H9 (cell line): ENCODE results near the gene MAPK12. TPM values are rescaled to one million over a fixed set of nuclear protein-coding genes. Genes with fewer than 3 reads are reported as not detected.

Source experiments
- DNase-seq: peaks from one replicate; pipeline ENCODE4 v3.0.0-alpha.2; 2017
- H2AFZ ChIP-seq: one replicate; pipeline ENCODE4 v1.6.1; 2013; ENCODE audit warnings: mild to moderate bottlenecking, low read length, control low read depth, moderate library complexity
- H2AK5ac ChIP-seq: 2 replicates; pipeline ENCODE4 v1.6.1; 2013; ENCODE audit warnings: low read length, control low read depth, mixed read lengths; ENCODE audit not compliant: insufficient read length
- H2BK120ac ChIP-seq: one replicate; pipeline ENCODE4 v1.6.1; 2013; ENCODE audit warnings: low read depth, mild to moderate bottlenecking, low read length, control low read depth, inconsistent platforms; ENCODE audit not compliant: poor library complexity, severe bottlenecking
- H2BK12ac ChIP-seq: 2 replicates; pipeline ENCODE4 v1.6.1; 2013; ENCODE audit warnings: low read length, control low read depth, mixed read lengths, low read depth; ENCODE audit not compliant: insufficient read length
- H2BK15ac ChIP-seq: 2 replicates; pipeline ENCODE4 v1.6.1; 2013; ENCODE audit warnings: low read depth, low read length, control low read depth
- H2BK20ac ChIP-seq: one replicate; pipeline ENCODE4 v1.6.1; 2013; ENCODE audit warnings: low read depth, mild to moderate bottlenecking, low read length, control low read depth, inconsistent platforms; ENCODE audit not compliant: poor library complexity, severe bottlenecking
- H2BK5ac ChIP-seq: 2 replicates; pipeline ENCODE4 v1.6.1; 2013; ENCODE audit warnings: low read length, control low read depth, mixed read lengths; ENCODE audit not compliant: insufficient read length
- H3K14ac ChIP-seq: 2 replicates; pipeline ENCODE4 v1.6.1; 2013; ENCODE audit warnings: low read length, control low read depth; ENCODE audit not compliant: insufficient read depth
- H3K18ac ChIP-seq: 2 replicates; pipeline ENCODE4 v1.6.1; 2013; ENCODE audit warnings: low read depth, mild to moderate bottlenecking, mixed read lengths, low read length, control low read depth; ENCODE audit not compliant: insufficient read length
- H3K23ac ChIP-seq: 2 replicates; pipeline ENCODE4 v1.6.1; 2013; ENCODE audit warnings: low read length, control low read depth, mixed read lengths, low read depth; ENCODE audit not compliant: insufficient read length
- H3K23me2 ChIP-seq: 2 replicates; pipeline ENCODE4 v1.6.1; 2013; ENCODE audit warnings: low read depth, mild to moderate bottlenecking, mixed read lengths, low read length, control low read depth; ENCODE audit not compliant: insufficient read length, poor library complexity, severe bottlenecking
- H3K27ac ChIP-seq: 2 replicates; pipeline ENCODE4 v1.5.1; 2013; ENCODE audit warnings: low read length, control low read depth, mixed read lengths, low read depth; ENCODE audit not compliant: insufficient read length
- H3K27me3 ChIP-seq: 2 replicates; pipeline ENCODE4 v1.6.1; 2013; ENCODE audit warnings: low read length, control low read depth, inconsistent platforms; ENCODE audit not compliant: insufficient read depth
- H3K4ac ChIP-seq: 2 replicates; pipeline ENCODE4 v1.6.1; 2013; ENCODE audit warnings: low read depth, mild to moderate bottlenecking, control low read depth, inconsistent platforms, low read length, moderate library complexity
- H3K4me1 ChIP-seq: 2 replicates; pipeline ENCODE4 v1.6.1; 2013; ENCODE audit warnings: low read length, control low read depth, inconsistent platforms; ENCODE audit not compliant: insufficient read depth
- H3K4me2 ChIP-seq: 2 replicates; pipeline ENCODE4 v1.6.1; 2013; ENCODE audit warnings: low read length, control low read depth, mixed read lengths; ENCODE audit not compliant: insufficient read length, insufficient read depth
- H3K56ac ChIP-seq: 2 replicates; pipeline ENCODE4 v1.6.1; 2013; ENCODE audit warnings: low read depth, mild to moderate bottlenecking, mixed read lengths, low read length, control low read depth; ENCODE audit not compliant: insufficient read length
- H3K79me1 ChIP-seq: 2 replicates; pipeline ENCODE4 v1.6.1; 2013; ENCODE audit warnings: low read depth, mild to moderate bottlenecking, moderate library complexity, low read length, control low read depth, inconsistent platforms; ENCODE audit not compliant: insufficient read depth, poor library complexity, severe bottlenecking
- H3K79me2 ChIP-seq: 2 replicates; pipeline ENCODE4 v1.6.1; 2013; ENCODE audit warnings: low read length, control low read depth, inconsistent platforms; ENCODE audit not compliant: insufficient read depth
- H3K9ac ChIP-seq: 2 replicates; pipeline ENCODE4 v1.6.1; 2013; ENCODE audit warnings: low read length, control low read depth, mixed read lengths; ENCODE audit not compliant: insufficient read length; ENCODE audit errors: extremely low read depth
- H3K9me3 ChIP-seq: one replicate; pipeline ENCODE4 v1.6.1; 2013; ENCODE audit warnings: low read depth, low read length, inconsistent platforms; ENCODE audit not compliant: control insufficient read depth
- H3T11ph ChIP-seq: one replicate; pipeline ENCODE4 v1.6.1; 2013; ENCODE audit warnings: mild to moderate bottlenecking, low read length, control low read depth, inconsistent platforms
- H4K20me1 ChIP-seq: one replicate; pipeline ENCODE4 v1.6.1; 2013; ENCODE audit not compliant: control insufficient read depth, insufficient read length, insufficient read depth
- H4K5ac ChIP-seq: 2 replicates; pipeline ENCODE4 v1.6.1; 2013; ENCODE audit warnings: low read depth, mild to moderate bottlenecking, mixed read lengths, low read length, control low read depth; ENCODE audit not compliant: insufficient read length
- H4K8ac ChIP-seq: replicated peaks from 2 replicates; pipeline ENCODE4 v1.6.1; 2013; ENCODE audit warnings: low read length, control low read depth, mixed read lengths, low read depth; ENCODE audit not compliant: insufficient read length
- H4K91ac ChIP-seq: 2 replicates; pipeline ENCODE4 v1.6.1; 2013; ENCODE audit warnings: low read depth, mild to moderate bottlenecking, moderate library complexity, mixed read lengths, low read length, control low read depth; ENCODE audit not compliant: insufficient read length
- H3K27ac Mint-ChIP-seq, 3 experiments: 2 replicates in 2 of 3; 3 replicates in 1 of 3; pipeline ENCODE4 v1.8.0; 2020 to 2021; ENCODE audit warnings: mixed read lengths in 3 of 3, mild to moderate bottlenecking in 1 of 3, moderate library complexity in 1 of 3
- H3K27me3 Mint-ChIP-seq: 2 replicates; pipeline ENCODE4 v1.8.0; 2021; ENCODE audit warnings: low read depth, mild to moderate bottlenecking, moderate library complexity, mixed read lengths
- H3K36me3 Mint-ChIP-seq, 3 experiments: 2 replicates in 2 of 3; 3 replicates in 1 of 3; pipeline ENCODE4 v1.8.0; 2020 to 2021; ENCODE audit warnings: low read depth in 3 of 3, mixed read lengths in 3 of 3; ENCODE audit not compliant: insufficient read depth in 1 of 3
- H3K4me1 Mint-ChIP-seq, 2 experiments: 2 replicates each; pipeline ENCODE4 v1.8.0; 2020; ENCODE audit warnings: mixed read lengths in 2 of 2
- H3K4me3 Mint-ChIP-seq, 2 experiments: 2 replicates in 1 of 2; 3 replicates in 1 of 2; pipeline ENCODE4 v1.8.0; 2020 to 2021; ENCODE audit warnings: mild to moderate bottlenecking in 2 of 2, mixed read lengths in 2 of 2, moderate library complexity in 1 of 2
- H3K9me3 Mint-ChIP-seq, 2 experiments: 2 replicates in 1 of 2; 3 replicates in 1 of 2; pipeline ENCODE4 v1.8.0; 2020; ENCODE audit warnings: mild to moderate bottlenecking in 2 of 2, mixed read lengths in 2 of 2, moderate library complexity in 1 of 2
- WGBS: extraction: QIAGEN DNeasy Blood & Tissue Kit; methylation state at CpG from one replicate; pipeline ENCODE4 v1.1.7; 2013; ENCODE audit warnings: missing lambda C conversion rate, low lambda C conversion rate, mixed read lengths; ENCODE audit not compliant: insufficient read length; ENCODE audit errors: extremely low coverage; 5-methylcytosine and 5-hydroxymethylcytosine counted together
- total RNA-seq: library from RNA; stranded (reverse); gene quantifications from 2 replicates; pipeline ENCODE4 v1.2.1, GENCODE V29; 2021
- TF ChIP-seq, protein P1 (sequence below): fragments of 200-600 bp; sonication (generic); conservative IDR thresholded peaks from 3 replicates; pipeline ENCODE4 v1.8.0; 2021; ENCODE audit warnings: antibody characterized with exemption, mild to moderate bottlenecking

Gene MAPK12
- total RNA-seq, 1 experiment from 2014 or later, result 31.3 TPM

- no CpG with 5 or more reads among the region's 9 CpGs for whole genome bisulfite sequencing
- peaks cover 34 to 71% (median 69%) of the 10 kb centered on the region in 3 experiments; a peak in 6 of 7 replicates for H3K36me3 Mint-ChIP-seq
- H3K4me3 Mint-ChIP-seq, result no peak overlapping the region
Measured at GRCh38 chr22:50213263-50213662, 48.2 kb downstream of the MAPK12 start.

More at GRCh38 chr22:50213263-50213662, 48.2 kb downstream of the MAPK12 start:
- H3K4me2 ChIP-seq, result no peak overlapping the region
- peaks cover 0 to 8% of the 10 kb centered on the region in 2 experiments; a peak in 1 of 5 replicates for H3K9me3 Mint-ChIP-seq
- H3K27ac Mint-ChIP-seq, result 0 out of 7 replicates have a peak overlapping the region, but pooled peaks of 1 of the 3 experiments have one; percentile 14
- H2AFZ ChIP-seq, result no peak overlapping the region
- no peak overlapping the region for H3K18ac ChIP-seq
- no peak overlapping the region for H4K91ac ChIP-seq
- H4K5ac ChIP-seq, result no peak overlapping the region
- DNase-seq, result no peak
- H3K9ac ChIP-seq, result no peak overlapping the region
- H3K23me2 ChIP-seq, result no peaks in the 10 kb centered on the region
- no peak overlapping the region for H2BK120ac ChIP-seq
- H3K27me3 ChIP-seq, result no peaks in the 10 kb centered on the region
- no peak overlapping the region for H2BK15ac ChIP-seq
- H4K20me1 ChIP-seq, result no peaks in the 10 kb centered on the region
- H3K79me2 ChIP-seq, result peaks cover 3% of the 10 kb centered on the region; the same call in 1 of the 2 replicates
- no peaks in the 10 kb centered on the region for H3K9me3 ChIP-seq
- no peaks in the 10 kb centered on the region for H3K79me1 ChIP-seq
- no peaks in the 10 kb centered on the region for H3K4me1 Mint-ChIP-seq
- H3K27ac ChIP-seq, result no peak overlapping the region
- H3K14ac ChIP-seq, result no peak overlapping the region
- H3T11ph ChIP-seq, result no peak overlapping the region
- no peak overlapping the region for H2BK20ac ChIP-seq
- H4K8ac ChIP-seq, result no peak overlapping the region
- H3K56ac ChIP-seq, result no peak overlapping the region
- no peak overlapping the region for H2BK12ac ChIP-seq
- TF ChIP-seq, protein P1, sequence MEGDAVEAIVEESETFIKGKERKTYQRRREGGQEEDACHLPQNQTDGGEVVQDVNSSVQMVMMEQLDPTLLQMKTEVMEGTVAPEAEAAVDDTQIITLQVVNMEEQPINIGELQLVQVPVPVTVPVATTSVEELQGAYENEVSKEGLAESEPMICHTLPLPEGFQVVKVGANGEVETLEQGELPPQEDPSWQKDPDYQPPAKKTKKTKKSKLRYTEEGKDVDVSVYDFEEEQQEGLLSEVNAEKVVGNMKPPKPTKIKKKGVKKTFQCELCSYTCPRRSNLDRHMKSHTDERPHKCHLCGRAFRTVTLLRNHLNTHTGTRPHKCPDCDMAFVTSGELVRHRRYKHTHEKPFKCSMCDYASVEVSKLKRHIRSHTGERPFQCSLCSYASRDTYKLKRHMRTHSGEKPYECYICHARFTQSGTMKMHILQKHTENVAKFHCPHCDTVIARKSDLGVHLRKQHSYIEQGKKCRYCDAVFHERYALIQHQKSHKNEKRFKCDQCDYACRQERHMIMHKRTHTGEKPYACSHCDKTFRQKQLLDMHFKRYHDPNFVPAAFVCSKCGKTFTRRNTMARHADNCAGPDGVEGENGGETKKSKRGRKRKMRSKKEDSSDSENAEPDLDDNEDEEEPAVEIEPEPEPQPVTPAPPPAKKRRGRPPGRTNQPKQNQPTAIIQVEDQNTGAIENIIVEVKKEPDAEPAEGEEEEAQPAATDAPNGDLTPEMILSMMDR, result no peak
- no peaks in the 10 kb centered on the region for H3K4me1 ChIP-seq
- H3K23ac ChIP-seq, result no peak overlapping the region
- no peak overlapping the region for H3K4ac ChIP-seq
- no peak overlapping the region for H2AK5ac ChIP-seq
- H2BK5ac ChIP-seq, result no peak overlapping the region
- H3K27me3 Mint-ChIP-seq, result no peaks in the 10 kb centered on the region
